HEK293 (cell line): ENCODE data around the gene TDRD9.

Source experiments
- CTCF ChIA-PET: fragments of 350-600 bp; formaldehyde crosslinking; extraction: SDS; loops from one replicate; lab custom pipeline; 2021; ENCODE audit warnings: antibody characterized with exemption; lab: Yijun Ruan, JAX
- POLR2A ChIA-PET: fragments of 300-600 bp; formaldehyde crosslinking; extraction: SDS; loops from one replicate; lab custom pipeline; 2020; ENCODE audit warnings: antibody characterized with exemption, inconsistent platforms; lab: Yijun Ruan, JAX
- H3K27ac ChIP-seq: fragments of 200-500 bp; sonication (Bioruptor generic); 2 replicates; pipeline ENCODE4 v1.5.1; 2014; ENCODE audit warnings: low read depth, low read length, control low read depth, inconsistent platforms; ENCODE audit errors: extremely low read depth
- H3K36me3 ChIP-seq, 2 experiments: fragments of 200-500 bp in 1 of 2; sonication (Bioruptor generic) in 1 of 2; 1 replicate in 1 of 2; 2 replicates in 1 of 2; pipeline ENCODE4 v1.5.1; 2014 to 2017; ENCODE audit warnings: inconsistent platforms in 2 of 2, low read length in 2 of 2; ENCODE audit not compliant: control insufficient read depth in 2 of 2, insufficient read depth in 1 of 2
- H3K4me1 ChIP-seq: fragments of 200-500 bp; sonication (Bioruptor generic); 2 replicates; pipeline ENCODE4 v1.5.1; 2014; ENCODE audit warnings: mild to moderate bottlenecking, low read length, inconsistent platforms; ENCODE audit not compliant: control insufficient read depth, insufficient read depth
- H3K4me3 ChIP-seq: 2 replicates; pipeline ENCODE4 v1.5.1; 2011; ENCODE audit warnings: low read depth, mild to moderate bottlenecking, control low read depth, low read length, moderate library complexity
- H3K9me3 ChIP-seq: fragments of 200-500 bp; sonication (Bioruptor generic); 2 replicates; pipeline ENCODE4 v1.5.1; 2014; ENCODE audit warnings: low read depth, low read length, inconsistent platforms; ENCODE audit not compliant: control insufficient read depth, insufficient read depth
- EGR2 ChIP-seq: fragments of 450-650 bp; formaldehyde crosslinking; IDR thresholded peaks from 2 replicates; pipeline ENCODE4 v1.5.1; 2016; ENCODE audit warnings: low read depth, missing biosample characterization, missing genetic modification characterization
- GLIS2 ChIP-seq: fragments of 450-650 bp; formaldehyde crosslinking; IDR thresholded peaks from 2 replicates; pipeline ENCODE4 v1.5.1; 2016; ENCODE audit warnings: missing biosample characterization, missing genetic modification characterization
- HOXC10 ChIP-seq: sonication (generic); formaldehyde crosslinking; IDR thresholded peaks from 2 replicates; pipeline ENCODE4 v1.8.1; 2023; ENCODE audit warnings: mild to moderate bottlenecking, missing genetic modification reagents
- KLF1 ChIP-seq: fragments of 450-650 bp; formaldehyde crosslinking; IDR thresholded peaks from 2 replicates; pipeline ENCODE4 v1.5.1; 2016; ENCODE audit warnings: missing biosample characterization, missing genetic modification characterization
- MYNN ChIP-seq: fragments of 450-650 bp; formaldehyde crosslinking; IDR thresholded peaks from 2 replicates; pipeline ENCODE4 v1.5.1; 2016; ENCODE audit warnings: missing biosample characterization, missing genetic modification characterization, borderline replicate concordance
- OVOL3 ChIP-seq: fragments of 450-650 bp; formaldehyde crosslinking; IDR thresholded peaks from 2 replicates; pipeline ENCODE4 v1.5.1; 2016; ENCODE audit warnings: missing biosample characterization, missing genetic modification characterization
- ZBTB21 ChIP-seq: fragments of 450-650 bp; formaldehyde crosslinking; IDR thresholded peaks from 2 replicates; pipeline ENCODE4 v1.5.1; 2017; ENCODE audit warnings: missing biosample characterization, missing genetic modification characterization
- ZFP41 ChIP-seq: fragments of 450-650 bp; formaldehyde crosslinking; IDR thresholded peaks from 2 replicates; pipeline ENCODE4 v1.5.1; 2016; ENCODE audit warnings: missing biosample characterization, missing genetic modification characterization, borderline replicate concordance
- ZNF221 ChIP-seq: fragments of 450-650 bp; formaldehyde crosslinking; IDR thresholded peaks from 2 replicates; pipeline ENCODE4 v1.5.1; 2017; ENCODE audit warnings: missing biosample characterization, missing genetic modification characterization, borderline replicate concordance
- ZNF292 ChIP-seq: fragments of 450-650 bp; formaldehyde crosslinking; IDR thresholded peaks from 2 replicates; pipeline ENCODE4 v1.5.1; 2016; ENCODE audit warnings: low read depth, missing biosample characterization, missing genetic modification characterization, borderline replicate concordance
- ZNF350 ChIP-seq: fragments of 450-650 bp; formaldehyde crosslinking; IDR thresholded peaks from 2 replicates; pipeline ENCODE4 v1.5.0; 2017; ENCODE audit warnings: missing biosample characterization, mild to moderate bottlenecking, missing genetic modification characterization
- ZNF37A ChIP-seq: fragments of 450-650 bp; IDR thresholded peaks from 2 replicates; pipeline ENCODE4 v1.5.1; 2018; ENCODE audit warnings: missing biosample characterization, missing genetic modification characterization
- ZNF394 ChIP-seq: fragments of 450-650 bp; formaldehyde crosslinking; IDR thresholded peaks from 2 replicates; pipeline ENCODE4 v1.5.1; 2016; ENCODE audit warnings: missing biosample characterization, missing genetic modification characterization, mild to moderate bottlenecking, moderate library complexity, borderline replicate concordance
- ZNF426 ChIP-seq: fragments of 450-650 bp; formaldehyde crosslinking; IDR thresholded peaks from 2 replicates; pipeline ENCODE4 v1.5.1; 2017; ENCODE audit warnings: missing biosample characterization, missing genetic modification characterization, mild to moderate bottlenecking, inconsistent platforms, moderate library complexity
- ZNF514 ChIP-seq: fragments of 450-650 bp; formaldehyde crosslinking; IDR thresholded peaks from 2 replicates; pipeline ENCODE4 v1.5.1; 2016; ENCODE audit warnings: missing biosample characterization, missing genetic modification characterization
- ZNF585B ChIP-seq: fragments of 450-650 bp; formaldehyde crosslinking; IDR thresholded peaks from 2 replicates; pipeline ENCODE4 v1.5.1; 2016; ENCODE audit warnings: missing biosample characterization, missing genetic modification characterization
- ZNF670 ChIP-seq: fragments of 450-650 bp; formaldehyde crosslinking; IDR thresholded peaks from 2 replicates; pipeline ENCODE4 v1.5.1; 2016; ENCODE audit warnings: missing biosample characterization, missing genetic modification characterization, low read depth
- ZNF768 ChIP-seq: fragments of 450-650 bp; formaldehyde crosslinking; IDR thresholded peaks from 2 replicates; pipeline ENCODE4 v1.5.1; 2018; ENCODE audit warnings: missing biosample characterization, mild to moderate bottlenecking, missing genetic modification characterization
- TF ChIP-seq, protein P1 (sequence below): fragments of 450-650 bp; formaldehyde crosslinking; IDR thresholded peaks from 2 replicates; pipeline ENCODE4 v1.5.0; 2017; ENCODE audit warnings: missing biosample characterization, missing genetic modification characterization, borderline replicate concordance
- TF ChIP-seq, protein P2 (sequence below): fragments of 450-650 bp; formaldehyde crosslinking; IDR thresholded peaks from 2 replicates; pipeline ENCODE4 v1.5.1; 2016; ENCODE audit warnings: missing biosample characterization, missing genetic modification characterization
- TF ChIP-seq, protein P3 (sequence below): fragments of 450-650 bp; formaldehyde crosslinking; IDR thresholded peaks from 2 replicates; pipeline ENCODE4 v1.5.1; 2016; ENCODE audit warnings: missing biosample characterization, missing genetic modification characterization, borderline replicate concordance
- TF ChIP-seq, protein P4 (sequence below): fragments of 450-650 bp; formaldehyde crosslinking; IDR thresholded peaks from 2 replicates; pipeline ENCODE4 v1.5.1; 2016; ENCODE audit warnings: missing biosample characterization, missing genetic modification characterization

Gene TDRD9

DNA sequence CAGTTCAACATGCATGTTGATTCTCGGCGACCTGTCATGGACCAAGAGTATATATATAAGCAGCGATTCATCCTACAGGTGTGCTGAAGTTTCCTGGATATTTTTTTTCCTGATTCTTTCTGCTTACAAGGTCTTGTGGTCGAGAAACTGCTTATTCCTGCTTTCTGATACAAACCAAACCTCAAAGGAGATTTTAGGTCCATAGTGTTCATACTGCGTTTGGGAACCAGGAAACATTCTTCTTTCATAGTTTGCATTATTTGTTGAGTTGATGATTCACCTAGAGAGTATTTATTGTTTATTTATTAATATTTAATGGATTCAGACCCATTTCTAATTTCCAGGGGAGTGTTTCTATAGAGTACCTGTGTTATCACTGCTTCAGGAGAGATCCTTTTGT, 86.5 kb downstream of the TDRD9 start:
- ChIA-PET POLR2A (no interaction called here), CTCF (interaction anchor here (1.0 kb wide), 1 partner anchor 63 kb away, joined by 3 read pairs; no protein-coding TSS in a partner anchor)
- TF ChIP-seq ZNF292 (tag by site-specific recombination) = no peak
- no peak for TF ChIP-seq ZNF514 (tag by site-specific recombination)
- TF ChIP-seq ZNF37A (tag by site-specific recombination) = no peak
- TF ChIP-seq HOXC10 (CRISPR knock-in tag) = no peak
- TF ChIP-seq OVOL3 (tag by site-specific recombination) = no peak
- TF ChIP-seq ZNF394 = no peak
- no peak for TF ChIP-seq ZNF768 (tag by site-specific recombination)
- Histone ChIP-seq H3K4me1 (no peaks in the 10 kb centered on the region), H3K27ac (no peak overlapping the region), H3K36me3 (no peaks in the 10 kb centered on the region), H3K9me3 (no peaks in the 10 kb centered on the region), H3K4me3 (no peak overlapping the region)

DNA sequence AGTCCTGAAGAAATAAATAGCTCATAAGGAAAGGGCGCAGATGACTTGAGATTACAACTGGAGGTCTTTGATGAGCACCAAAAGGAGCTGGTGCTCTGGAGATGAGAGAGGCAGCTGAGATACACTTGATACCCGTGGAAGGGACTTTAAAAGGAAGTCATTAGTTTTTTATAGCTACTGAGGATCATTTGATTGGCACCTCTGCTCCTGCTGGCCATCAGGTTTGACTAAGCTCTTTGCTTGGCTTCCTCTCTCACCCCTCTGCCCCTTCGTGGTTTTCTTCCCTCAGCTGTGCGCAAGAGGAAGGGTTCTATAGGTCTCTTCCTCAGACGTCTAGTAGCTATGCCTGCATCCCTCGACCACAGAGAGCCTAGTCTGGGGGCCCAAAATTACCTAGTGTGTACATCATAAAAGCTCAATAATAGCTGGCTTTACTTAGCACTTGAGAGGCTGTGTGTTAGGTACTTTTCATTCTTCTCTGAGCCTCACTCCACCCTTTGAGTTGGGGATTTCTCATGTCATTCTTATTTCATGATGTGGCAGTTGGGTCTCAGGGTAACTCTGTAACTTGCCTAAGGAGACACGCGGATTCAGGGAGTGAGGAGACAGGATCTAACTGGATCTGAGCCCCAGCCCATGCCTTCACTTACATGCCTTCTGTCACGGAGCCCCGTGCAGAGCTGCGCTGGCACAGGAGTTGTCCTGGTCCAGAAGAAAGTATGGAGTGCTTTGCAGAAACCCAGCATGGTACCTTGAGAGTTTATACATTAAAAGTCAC, 88.8 kb downstream of the TDRD9 start:
- H3K4me3 ChIP-seq = no peak overlapping the region
- H3K4me1 ChIP-seq = no peaks in the 10 kb centered on the region
- ChIA-PET POLR2A (no interaction called here), CTCF (interaction anchor here (0.6 to 1.5 kb wide), 5 partner anchors 10 to 940 kb away, joined by 3 to 5 read pairs (median 4); no protein-coding TSS in a partner anchor)
- H3K36me3 ChIP-seq = no peaks in the 10 kb centered on the region
- H3K9me3 ChIP-seq = no peaks in the 10 kb centered on the region
- H3K27ac ChIP-seq = no peak overlapping the region
- TF ChIP-seq ZNF585B (tag by site-specific recombination) = no peak
- no peak for TF ChIP-seq KLF1 (tag by site-specific recombination)
- TF ChIP-seq, protein P1, sequence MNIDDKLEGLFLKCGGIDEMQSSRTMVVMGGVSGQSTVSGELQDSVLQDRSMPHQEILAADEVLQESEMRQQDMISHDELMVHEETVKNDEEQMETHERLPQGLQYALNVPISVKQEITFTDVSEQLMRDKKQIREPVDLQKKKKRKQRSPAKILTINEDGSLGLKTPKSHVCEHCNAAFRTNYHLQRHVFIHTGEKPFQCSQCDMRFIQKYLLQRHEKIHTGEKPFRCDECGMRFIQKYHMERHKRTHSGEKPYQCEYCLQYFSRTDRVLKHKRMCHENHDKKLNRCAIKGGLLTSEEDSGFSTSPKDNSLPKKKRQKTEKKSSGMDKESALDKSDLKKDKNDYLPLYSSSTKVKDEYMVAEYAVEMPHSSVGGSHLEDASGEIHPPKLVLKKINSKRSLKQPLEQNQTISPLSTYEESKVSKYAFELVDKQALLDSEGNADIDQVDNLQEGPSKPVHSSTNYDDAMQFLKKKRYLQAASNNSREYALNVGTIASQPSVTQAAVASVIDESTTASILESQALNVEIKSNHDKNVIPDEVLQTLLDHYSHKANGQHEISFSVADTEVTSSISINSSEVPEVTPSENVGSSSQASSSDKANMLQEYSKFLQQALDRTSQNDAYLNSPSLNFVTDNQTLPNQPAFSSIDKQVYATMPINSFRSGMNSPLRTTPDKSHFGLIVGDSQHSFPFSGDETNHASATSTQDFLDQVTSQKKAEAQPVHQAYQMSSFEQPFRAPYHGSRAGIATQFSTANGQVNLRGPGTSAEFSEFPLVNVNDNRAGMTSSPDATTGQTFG (tag by site-specific recombination) = no peak
- TF ChIP-seq ZFP41 (tag by site-specific recombination) = no peak
- no peak for TF ChIP-seq EGR2
- TF ChIP-seq ZNF426 (tag by site-specific recombination) = no peak
- no peak for TF ChIP-seq MYNN (tag by site-specific recombination)
- no peak for TF ChIP-seq HOXC10 (CRISPR knock-in tag)
- TF ChIP-seq, protein P2, sequence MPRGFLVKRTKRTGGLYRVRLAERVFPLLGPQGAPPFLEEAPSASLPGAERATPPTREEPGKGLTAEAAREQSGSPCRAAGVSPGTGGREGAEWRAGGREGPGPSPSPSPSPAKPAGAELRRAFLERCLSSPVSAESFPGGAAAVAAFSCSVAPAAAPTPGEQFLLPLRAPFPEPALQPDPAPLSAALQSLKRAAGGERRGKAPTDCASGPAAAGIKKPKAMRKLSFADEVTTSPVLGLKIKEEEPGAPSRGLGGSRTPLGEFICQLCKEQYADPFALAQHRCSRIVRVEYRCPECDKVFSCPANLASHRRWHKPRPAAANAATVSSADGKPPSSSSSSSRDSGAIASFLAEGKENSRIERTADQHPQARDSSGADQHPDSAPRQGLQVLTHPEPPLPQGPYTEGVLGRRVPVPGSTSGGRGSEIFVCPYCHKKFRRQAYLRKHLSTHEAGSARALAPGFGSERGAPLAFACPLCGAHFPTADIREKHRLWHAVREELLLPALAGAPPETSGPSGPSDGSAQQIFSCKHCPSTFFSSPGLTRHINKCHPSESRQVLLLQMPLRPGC = no peak
- TF ChIP-seq, protein P3, sequence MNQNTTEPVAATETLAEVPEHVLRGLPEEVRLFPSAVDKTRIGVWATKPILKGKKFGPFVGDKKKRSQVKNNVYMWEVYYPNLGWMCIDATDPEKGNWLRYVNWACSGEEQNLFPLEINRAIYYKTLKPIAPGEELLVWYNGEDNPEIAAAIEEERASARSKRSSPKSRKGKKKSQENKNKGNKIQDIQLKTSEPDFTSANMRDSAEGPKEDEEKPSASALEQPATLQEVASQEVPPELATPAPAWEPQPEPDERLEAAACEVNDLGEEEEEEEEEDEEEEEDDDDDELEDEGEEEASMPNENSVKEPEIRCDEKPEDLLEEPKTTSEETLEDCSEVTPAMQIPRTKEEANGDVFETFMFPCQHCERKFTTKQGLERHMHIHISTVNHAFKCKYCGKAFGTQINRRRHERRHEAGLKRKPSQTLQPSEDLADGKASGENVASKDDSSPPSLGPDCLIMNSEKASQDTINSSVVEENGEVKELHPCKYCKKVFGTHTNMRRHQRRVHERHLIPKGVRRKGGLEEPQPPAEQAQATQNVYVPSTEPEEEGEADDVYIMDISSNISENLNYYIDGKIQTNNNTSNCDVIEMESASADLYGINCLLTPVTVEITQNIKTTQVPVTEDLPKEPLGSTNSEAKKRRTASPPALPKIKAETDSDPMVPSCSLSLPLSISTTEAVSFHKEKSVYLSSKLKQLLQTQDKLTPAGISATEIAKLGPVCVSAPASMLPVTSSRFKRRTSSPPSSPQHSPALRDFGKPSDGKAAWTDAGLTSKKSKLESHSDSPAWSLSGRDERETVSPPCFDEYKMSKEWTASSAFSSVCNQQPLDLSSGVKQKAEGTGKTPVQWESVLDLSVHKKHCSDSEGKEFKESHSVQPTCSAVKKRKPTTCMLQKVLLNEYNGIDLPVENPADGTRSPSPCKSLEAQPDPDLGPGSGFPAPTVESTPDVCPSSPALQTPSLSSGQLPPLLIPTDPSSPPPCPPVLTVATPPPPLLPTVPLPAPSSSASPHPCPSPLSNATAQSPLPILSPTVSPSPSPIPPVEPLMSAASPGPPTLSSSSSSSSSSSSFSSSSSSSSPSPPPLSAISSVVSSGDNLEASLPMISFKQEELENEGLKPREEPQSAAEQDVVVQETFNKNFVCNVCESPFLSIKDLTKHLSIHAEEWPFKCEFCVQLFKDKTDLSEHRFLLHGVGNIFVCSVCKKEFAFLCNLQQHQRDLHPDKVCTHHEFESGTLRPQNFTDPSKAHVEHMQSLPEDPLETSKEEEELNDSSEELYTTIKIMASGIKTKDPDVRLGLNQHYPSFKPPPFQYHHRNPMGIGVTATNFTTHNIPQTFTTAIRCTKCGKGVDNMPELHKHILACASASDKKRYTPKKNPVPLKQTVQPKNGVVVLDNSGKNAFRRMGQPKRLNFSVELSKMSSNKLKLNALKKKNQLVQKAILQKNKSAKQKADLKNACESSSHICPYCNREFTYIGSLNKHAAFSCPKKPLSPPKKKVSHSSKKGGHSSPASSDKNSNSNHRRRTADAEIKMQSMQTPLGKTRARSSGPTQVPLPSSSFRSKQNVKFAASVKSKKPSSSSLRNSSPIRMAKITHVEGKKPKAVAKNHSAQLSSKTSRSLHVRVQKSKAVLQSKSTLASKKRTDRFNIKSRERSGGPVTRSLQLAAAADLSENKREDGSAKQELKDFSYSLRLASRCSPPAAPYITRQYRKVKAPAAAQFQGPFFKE (tag by site-specific recombination) = no peak
- TF ChIP-seq ZNF350 (tag by site-specific recombination) = no peak
- TF ChIP-seq ZNF221 (tag by site-specific recombination) = no peak
- no peak for TF ChIP-seq GLIS2 (tag by site-specific recombination)
- no peak for TF ChIP-seq ZBTB21
- no peak for TF ChIP-seq ZNF670 (tag by site-specific recombination)
- TF ChIP-seq, protein P4, sequence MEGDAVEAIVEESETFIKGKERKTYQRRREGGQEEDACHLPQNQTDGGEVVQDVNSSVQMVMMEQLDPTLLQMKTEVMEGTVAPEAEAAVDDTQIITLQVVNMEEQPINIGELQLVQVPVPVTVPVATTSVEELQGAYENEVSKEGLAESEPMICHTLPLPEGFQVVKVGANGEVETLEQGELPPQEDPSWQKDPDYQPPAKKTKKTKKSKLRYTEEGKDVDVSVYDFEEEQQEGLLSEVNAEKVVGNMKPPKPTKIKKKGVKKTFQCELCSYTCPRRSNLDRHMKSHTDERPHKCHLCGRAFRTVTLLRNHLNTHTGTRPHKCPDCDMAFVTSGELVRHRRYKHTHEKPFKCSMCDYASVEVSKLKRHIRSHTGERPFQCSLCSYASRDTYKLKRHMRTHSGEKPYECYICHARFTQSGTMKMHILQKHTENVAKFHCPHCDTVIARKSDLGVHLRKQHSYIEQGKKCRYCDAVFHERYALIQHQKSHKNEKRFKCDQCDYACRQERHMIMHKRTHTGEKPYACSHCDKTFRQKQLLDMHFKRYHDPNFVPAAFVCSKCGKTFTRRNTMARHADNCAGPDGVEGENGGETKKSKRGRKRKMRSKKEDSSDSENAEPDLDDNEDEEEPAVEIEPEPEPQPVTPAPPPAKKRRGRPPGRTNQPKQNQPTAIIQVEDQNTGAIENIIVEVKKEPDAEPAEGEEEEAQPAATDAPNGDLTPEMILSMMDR = no peak
